HPDE6-E6E7 (cell line): ENCODE results near the gene FGD5.

Experiments
- DNase-seq: peaks from one replicate; pipeline ENCODE4 v3.0.0; 2011; ENCODE audit warnings: missing footprints; ENCODE audit errors: extremely low spot score

Gene FGD5

GRCh38 chr3:14818804-14819500, at the start of gene FGD5:
FGD5 (plus strand) TSS chr3:14818962; CDS start chr3:14819072, 110 bp downstream.
- DNase-seq, result no peak

GRCh38 chr3:14769544-14770325, 49.0 kb upstream of the FGD5 start:
- no peak for DNase-seq

- DNase-seq, result no peak
Observed at GRCh38 chr3:14770591-14770990, 48.2 kb upstream of the FGD5 start.

GRCh38 chr3:14771593-14772497, 46.9 kb upstream of the FGD5 start:
- no peak for DNase-seq

GRCh38 chr3:14772533-14773138, 46.1 kb upstream of the FGD5 start:
- DNase-seq, result no peak

GRCh38 chr3:14773281-14773680, 45.5 kb upstream of the FGD5 start:
- no peak for DNase-seq

- DNase-seq, result no peak
Observed at GRCh38 chr3:14773691-14774128, 45.1 kb upstream of the FGD5 start.

- no peak for DNase-seq
Observed at GRCh38 chr3:14774431-14774830, 44.3 kb upstream of the FGD5 start.

- no peak for DNase-seq
Observed at GRCh38 chr3:14775011-14775410, 43.8 kb upstream of the FGD5 start.

GRCh38 chr3:14775563-14775962, 43.2 kb upstream of the FGD5 start:
- DNase-seq, result no peak

GRCh38 chr3:14779069-14779685, 39.6 kb upstream of the FGD5 start:
- DNase-seq, result no peak

GRCh38 chr3:14780927-14781507, 37.7 kb upstream of the FGD5 start:
- peak; percentile 12 for DNase-seq

GRCh38 chr3:14783480-14784086, 35.2 kb upstream of the FGD5 start:
- no peak for DNase-seq

- no peak for DNase-seq
Observed at GRCh38 chr3:14784087-14784681, 34.6 kb upstream of the FGD5 start.

- DNase-seq, result no peak
Observed at GRCh38 chr3:14785207-14786155, 33.3 kb upstream of the FGD5 start.

- DNase-seq, result no peak
Observed at GRCh38 chr3:14786369-14786768, 32.4 kb upstream of the FGD5 start.

GRCh38 chr3:14787630-14788029, 31.1 kb upstream of the FGD5 start:
- no peak for DNase-seq

GRCh38 chr3:14788644-14789043, 30.1 kb upstream of the FGD5 start:
- DNase-seq, result no peak

GRCh38 chr3:14789221-14789620, 29.5 kb upstream of the FGD5 start:
- no peak for DNase-seq
